HUDEP-2 (cell line): Measurements from ENCODE around the gene BHMT2.

ENCODE experiments used
- DNase-seq, 76 experiments: peaks; one replicate each; lab custom pipeline; 2025; ENCODE audit not compliant: unreplicated experiment in 76 of 76; lab: John Stamatoyannopoulos, UW

BHMT2 gene, protein sequence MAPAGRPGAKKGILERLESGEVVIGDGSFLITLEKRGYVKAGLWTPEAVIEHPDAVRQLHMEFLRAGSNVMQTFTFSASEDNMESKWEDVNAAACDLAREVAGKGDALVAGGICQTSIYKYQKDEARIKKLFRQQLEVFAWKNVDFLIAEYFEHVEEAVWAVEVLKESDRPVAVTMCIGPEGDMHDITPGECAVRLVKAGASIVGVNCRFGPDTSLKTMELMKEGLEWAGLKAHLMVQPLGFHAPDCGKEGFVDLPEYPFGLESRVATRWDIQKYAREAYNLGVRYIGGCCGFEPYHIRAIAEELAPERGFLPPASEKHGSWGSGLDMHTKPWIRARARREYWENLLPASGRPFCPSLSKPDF

DNA sequence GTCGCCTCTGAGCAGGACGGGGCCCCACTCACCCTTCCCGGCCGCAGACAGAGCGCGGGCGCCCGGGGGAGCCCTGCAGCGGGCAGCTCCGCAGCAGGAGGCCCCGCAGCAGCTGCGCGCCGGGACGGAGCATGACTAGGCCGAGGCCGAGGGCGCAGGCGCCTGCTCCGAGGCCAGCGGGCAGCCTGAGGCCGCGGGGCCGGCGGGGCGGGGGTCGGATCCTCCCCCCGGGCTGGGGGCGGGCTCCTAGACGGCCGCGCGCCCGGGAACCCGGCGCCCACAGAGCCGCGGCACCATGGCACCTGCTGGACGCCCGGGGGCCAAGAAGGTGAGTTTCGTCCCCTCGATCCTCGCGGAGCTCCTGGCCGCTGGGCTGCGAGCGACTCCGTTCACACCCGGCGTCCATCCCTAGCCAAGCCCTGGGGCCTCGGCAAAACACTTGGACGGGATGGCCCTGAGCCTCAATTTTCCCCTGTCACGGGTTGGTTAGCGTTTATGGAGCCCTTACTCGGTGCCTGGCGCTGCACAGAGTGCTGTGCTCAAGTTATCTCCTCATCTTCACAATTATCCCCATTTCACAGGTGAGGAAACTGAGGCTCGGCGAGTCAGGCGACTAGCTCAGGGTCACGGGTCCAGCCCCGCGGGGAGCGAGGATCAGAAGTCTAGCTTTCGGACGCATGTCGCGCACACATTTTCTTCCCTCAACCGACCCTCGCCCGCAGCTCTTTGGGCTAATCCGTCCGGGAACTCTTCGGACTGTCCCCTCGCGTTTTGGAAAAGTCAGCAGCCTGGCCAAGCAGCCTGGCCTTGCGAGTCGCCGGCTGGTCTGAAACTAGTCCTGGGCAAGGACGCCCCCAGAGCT is at the start of gene BHMT2, which contains the start of gene DMGDH:
BHMT2 (plus strand) TSS at position 280 of the 862 bp plus-strand sequence; CDS start at position 296, 16 bp downstream.
DMGDH (minus strand) TSS at position 187 of the 862 bp plus-strand sequence; CDS start at position 133, 54 bp downstream.
- DNase-seq = no peak

DNA sequence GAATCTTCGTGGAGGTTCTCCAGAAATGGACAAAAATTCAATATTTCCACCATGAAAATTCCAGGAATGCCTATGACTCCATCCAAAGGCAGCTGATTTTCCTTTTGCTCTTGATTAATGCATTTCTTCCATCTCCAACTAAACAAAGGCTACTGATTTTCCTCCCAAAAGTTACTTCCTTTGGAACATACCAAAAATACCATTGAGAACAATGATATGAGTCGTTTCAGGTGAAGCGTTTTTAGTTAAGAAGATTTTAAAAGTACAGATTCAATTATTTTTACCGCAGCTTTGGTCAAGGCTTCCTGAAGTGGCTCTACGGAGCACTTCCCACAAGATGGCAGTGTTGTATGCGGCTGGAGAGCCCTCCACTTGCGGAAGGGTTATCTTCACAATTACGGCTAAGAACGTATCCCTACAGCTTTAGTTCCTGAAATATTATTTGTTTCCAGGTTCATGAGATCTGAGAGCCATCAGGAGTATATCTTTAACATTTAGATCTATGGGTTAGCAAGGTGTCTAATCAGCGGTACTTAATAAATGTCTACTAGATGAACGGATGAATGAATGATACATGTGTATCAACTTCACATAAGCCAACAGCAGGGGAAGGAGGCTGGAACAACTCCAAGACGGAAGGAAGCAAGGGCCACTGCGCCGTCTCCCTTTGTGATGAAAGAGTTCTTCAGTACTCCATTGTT is 48.6 kb upstream of the BHMT2 start:
- peak in 36 of 76 experiments; percentile 1 to 51 (median 14) for DNase-seq

DNA sequence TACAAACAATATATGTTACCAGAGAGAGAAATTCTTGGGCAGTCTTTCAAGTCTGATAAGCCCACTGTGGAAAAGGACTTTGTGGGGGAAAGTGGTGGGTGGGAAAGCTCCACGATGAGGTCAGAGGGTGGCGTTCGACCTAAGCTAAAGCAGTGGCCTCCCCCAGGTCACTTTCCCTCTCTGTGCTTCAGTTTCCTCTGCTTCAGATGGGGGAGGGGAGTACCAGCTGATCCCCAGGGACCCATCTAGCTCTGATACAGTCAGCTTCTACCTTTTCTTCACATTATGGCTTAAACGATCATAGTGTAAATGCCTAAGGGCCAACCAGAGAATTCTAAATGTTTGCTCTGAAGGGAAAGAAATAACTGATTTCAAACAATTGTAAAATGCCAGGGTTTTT is 47.8 kb upstream of the BHMT2 start:
- no peak for DNase-seq

DNA sequence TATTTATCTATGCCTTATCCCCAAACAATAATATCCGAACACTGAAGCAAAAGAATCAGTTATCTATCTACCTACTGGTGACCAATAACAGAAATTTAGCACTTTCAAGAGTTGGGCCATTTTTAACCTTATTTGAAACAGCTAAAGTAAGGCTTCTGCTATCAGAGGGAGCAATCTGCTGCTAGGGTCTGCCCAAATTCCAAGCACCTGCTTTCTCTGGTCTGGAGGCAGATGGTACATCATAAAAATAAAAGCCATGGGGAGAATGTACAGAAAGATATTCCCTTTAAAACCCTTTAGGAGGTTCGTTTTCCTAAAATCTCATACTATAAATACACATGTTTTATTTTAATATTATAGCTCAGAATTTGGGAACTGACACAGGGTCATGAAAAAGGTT is 46.8 kb upstream of the BHMT2 start:
- no peak for DNase-seq

DNA sequence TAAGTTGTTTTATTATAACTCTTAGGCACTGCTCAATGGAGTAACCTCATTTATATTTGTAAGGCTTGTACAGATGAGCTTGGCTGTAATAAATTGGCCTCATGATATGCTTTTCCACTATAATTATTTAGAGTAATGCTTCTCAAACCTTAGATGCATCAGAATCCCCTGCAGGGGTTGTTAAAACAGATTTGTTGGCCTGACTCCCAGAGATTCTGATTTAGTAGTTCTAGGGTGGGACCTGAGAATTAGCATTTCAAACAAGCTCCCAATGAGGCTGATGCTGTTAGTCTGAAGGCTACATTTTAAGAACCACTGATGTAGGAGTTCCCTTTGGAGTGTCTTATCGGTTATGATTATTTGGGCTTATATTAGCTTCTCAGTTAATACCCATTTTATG is 46.2 kb upstream of the BHMT2 start:
- DNase-seq = no peak

DNA sequence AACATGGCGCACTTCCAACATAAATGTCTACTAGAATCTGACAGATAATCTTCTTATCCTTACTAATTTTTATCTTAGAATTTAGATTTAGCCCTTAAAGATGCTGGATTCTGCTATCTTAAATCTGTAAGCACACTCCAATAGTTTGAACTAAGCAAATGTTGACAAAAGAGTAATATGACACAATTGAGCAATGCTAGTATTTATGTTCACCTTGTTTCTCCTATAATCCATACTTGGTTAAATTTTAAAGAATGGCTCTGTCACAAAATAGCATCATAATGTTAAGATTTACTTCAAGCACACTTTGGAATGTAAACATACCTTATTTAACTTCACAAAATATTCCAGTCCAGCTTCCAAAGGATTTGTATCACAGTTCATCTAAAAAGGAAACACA is 45.6 kb upstream of the BHMT2 start:
- no peak for DNase-seq

DNA sequence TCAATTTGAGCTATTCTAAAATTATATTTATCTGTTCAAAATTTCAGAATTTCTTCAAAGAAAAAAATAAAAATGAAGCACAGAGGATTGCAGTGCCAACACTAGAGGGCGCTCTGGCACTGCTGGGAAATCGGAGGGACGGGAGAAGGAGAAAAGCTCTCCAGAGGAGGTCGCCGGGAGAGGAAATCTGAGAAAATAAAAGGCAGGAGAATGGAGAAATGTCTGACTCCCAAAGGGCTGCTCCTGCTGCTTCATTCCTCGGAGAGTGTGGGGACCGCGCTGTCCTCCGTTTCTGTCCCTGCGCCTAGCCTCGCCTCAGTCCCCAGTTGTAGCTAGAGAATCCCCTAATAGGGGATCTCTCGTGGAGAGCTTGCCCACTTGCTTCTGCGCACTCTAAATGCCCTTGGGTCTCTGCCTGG is 44.5 kb upstream of the BHMT2 start:
- DNase-seq = peak in 45 of 76 experiments; percentile 2 to 49 (median 20)

DNA sequence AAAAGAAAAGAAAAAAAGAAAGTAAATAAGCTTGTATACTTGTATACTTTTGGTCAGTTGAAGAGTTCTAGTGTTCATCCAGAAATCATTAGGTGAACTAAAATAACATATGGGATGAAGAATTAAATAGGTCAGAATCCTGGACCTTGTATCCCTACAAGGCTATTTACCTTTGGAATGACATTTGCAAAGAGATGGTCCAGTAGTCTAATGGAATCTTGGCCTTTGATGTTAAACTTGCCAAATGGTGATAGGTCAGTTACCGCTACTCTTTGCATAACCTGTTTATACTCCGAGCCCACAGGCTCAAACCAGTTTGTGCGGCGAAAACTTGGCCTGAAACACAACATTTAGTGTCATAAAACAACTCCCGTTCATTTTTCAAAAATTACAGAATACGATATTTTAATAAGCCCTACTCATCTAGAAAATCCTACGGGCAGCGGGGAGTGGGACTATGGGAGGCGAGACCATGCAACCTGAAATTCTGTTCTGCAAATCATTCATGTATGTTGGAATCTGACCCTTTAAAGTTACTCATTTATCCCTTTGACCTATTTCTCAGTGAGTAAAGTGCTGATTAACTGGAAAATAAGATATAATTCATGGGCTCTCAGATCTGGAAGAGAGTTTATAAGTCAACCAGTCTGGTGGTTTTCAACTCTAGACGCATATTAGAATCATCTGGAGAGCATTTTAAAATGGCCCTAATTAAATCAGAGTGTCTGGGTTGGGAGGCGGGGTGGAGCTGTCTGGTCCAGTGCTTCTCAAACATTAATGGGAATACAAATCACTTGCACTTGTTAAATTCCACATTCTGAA is 38.7 kb upstream of the BHMT2 start:
- DNase-seq = no peak

DNA sequence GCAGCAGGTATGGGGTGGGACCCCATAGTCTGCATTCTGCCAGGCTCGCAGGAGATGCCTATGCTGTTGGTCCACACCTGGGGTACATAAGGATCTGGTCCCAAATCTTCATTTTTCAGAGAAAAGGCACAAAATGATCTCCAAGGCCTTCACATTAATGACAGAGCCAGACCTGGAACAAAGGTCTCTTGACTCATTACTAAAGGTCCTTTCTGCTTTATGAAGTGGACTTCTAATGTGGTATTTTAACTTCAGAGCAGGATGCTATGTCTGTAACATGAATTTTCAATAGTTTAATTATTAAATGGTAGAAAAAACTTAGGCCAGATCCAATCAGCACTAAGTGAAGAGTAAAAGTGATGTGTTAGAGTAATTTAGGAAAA is 38.1 kb upstream of the BHMT2 start:
- DNase-seq = no peak

DNA sequence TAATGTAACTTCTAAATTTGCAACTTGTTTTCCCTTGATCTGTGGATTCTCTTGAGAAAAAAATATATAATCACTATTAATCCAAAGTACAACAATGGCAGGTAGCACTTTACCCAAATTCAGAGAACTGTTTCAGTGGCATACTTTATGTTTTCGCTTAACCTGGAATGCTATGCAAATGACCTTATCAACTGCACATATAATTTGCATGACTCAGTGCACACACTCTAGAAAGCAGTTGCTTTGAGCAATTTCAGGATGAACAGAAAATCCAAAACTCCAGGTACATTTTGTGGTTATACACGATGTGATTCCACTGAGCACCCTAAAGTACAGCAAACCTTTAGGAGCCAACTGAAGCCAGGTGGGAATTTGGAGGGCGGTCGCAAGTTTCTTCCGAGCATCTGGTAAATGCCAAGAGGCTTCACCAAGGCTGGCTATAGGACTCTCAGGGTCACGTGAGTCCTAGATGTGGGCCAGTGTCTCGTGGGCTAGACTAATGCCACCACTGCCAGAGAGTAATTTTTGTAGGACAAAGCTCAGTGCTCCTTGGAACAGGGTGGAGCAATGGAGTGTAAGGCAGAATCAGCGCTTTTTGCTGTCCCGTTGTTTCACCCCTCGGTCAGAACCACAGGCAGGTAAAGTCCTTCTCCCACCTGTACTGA is 37.4 kb upstream of the BHMT2 start:
- DNase-seq = no peak

DNA sequence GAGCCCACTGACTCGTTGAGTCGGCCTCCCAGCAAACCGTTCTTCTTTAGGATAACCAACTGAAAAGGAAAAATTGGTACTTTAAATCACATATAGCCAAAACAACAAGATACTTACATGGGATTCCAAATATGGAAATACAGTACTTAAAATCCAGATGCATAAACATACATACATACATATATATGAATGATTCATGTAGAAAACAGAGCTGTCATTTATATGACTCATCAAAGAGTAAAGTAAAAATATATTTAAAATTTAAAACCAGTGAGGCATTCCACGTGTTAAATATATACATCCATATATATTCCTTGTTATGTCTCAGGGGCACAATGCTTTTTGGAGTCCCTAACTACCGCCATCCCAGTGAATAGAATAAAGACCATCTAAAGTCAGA is 36.8 kb upstream of the BHMT2 start:
- DNase-seq = no peak

DNA sequence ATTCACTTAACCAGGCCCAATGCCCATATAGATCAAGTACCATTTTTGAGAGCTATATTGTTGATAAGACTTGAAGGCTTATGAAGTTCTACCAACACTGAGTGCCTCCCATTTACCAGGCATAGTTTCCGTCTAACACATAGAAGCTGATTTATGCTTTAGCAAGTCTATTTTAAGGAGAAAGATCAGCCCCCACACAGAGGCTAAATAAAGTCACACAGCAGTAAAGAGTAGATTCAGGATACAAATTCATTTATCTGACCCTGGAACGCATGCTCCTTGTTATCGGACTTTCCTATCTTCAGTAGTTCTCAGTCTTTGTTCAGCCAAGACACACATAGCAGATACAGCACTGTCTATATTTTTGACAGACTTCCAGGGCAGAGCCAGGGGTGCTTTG is 34.3 kb upstream of the BHMT2 start:
- no peak for DNase-seq

DNA sequence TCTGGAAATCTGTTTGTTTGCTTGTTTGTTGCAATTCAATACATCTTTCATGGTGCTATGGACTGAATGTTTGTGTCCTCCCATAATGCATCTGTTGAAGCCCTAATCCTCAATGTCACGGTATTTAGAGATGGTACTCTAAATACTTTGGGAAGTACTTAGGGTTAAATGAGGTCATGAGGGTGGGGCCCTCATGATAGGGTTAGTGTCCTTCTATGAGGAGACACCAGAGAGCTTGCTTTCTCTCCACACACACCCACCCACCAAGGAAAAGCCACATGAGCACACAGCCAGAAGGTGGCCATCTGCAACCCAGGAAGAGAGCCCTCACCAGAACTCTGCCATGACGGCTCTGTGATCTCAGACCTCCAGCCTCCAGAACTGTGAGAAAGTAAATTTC is 32.8 kb upstream of the BHMT2 start:
- DNase-seq = no peak

DNA sequence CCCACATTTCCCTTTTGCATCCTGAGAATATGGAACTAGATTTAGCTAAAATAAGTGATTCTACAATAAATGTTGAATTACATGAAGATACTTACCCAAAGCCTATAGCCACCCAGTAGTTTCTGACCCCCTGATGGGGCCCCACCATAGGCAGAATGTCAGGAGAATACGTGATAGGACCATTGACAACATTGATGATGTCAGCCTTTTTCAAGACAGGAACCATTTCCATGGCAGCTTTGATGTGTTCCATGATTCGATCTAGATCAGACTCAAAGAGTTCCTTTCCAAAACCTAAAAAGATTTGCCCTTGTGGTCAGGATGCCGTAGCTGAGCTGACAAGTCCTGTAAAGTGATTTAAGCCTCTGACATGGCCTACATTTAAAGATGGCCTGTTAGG is 27.4 kb upstream of the BHMT2 start:
- DNase-seq = no peak

DNA sequence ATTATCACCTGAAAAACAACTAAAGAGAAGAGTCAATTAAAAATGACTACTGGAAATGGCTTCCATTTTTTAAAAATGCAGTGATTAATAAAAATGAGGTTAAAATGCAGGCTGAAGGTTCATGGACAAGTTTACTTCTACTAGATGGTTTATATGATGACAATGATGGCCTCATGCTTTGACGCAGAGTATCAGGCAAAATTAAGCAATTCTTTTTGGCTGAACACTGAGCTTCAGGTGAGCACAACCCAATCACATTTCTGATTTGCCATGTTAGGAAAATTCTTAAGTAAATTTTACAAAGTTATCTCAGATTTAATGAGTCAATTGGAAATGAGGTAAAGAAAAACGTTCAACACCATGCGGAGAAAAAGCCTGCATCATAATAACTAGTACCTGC is 22.4 kb upstream of the BHMT2 start:
- DNase-seq = no peak

DNA sequence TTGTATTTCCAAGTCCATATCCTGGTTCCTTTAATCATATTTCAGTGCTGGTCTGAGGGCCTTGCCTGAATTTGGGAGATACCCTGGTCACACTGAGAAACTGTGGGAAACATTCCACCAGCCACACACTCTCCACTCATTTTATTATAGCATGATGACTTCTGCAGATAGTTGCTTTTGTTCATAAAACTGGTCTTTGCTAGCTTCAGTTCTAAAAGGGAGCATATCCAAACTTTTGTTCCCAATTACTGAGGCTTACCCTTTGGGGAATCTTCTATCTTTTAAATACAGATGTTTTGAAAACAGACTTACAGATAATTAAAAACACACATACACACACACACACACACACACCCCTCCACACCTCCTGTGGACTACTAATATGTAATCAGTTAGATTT is 21.1 kb upstream of the BHMT2 start:
- no peak for DNase-seq

DNA sequence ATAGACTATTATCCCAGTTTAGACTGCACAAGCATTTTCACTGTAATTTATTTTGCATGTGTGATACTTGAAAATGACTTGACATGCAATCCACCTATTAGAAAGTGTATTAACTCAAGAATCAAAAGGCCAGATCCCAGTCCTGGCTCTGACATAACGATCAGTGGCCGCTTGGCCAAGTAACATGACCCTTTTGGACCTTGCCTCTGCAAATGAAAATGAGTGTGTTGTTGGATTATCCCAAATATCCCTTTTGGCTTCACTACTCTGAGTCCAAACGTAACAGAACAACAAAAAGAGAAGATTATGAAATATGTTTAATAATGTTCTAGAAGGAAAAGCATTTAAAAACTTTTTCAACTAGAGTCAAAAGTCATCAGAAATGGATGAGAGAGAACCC is 19.1 kb upstream of the BHMT2 start:
- no peak for DNase-seq

DNA sequence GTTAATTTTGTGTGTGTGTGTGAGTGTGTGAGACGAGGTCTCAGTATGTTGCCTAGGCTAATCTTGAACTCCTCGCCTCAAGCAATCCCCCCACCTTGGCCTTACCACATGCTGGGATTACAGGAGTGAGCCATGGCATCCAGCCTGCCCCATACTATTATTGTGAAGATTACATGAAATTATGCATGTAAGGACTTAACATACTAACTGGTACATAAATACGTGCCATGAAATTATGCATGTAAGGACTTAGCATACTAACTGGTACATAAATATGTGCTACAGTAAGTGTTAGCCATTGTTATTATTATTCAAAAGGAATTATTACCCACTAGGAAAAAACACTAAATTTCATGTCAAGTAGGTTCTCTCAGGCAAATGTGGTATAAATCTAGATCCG is 16.2 kb upstream of the BHMT2 start:
- DNase-seq = no peak

DNA sequence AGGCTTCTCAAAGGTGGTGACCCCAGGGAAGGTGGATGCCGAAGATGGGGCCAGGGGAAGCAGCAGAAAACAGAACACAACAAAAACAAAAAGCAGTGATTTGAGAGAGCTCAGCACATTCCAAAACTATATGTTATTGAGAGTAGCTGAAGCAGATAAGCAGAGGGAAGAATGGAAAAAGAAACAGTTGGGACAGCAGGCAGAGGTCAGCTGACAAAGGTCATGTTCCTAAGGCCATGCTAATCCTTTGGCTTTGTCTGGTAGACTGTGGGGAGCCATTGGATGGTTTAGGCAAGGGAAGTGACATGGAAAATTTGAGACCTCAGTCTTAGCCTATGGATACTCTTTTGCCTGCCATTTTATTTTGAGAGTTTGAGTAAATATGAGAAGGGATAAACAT is 14.6 kb upstream of the BHMT2 start:
- DNase-seq = no peak

DNA sequence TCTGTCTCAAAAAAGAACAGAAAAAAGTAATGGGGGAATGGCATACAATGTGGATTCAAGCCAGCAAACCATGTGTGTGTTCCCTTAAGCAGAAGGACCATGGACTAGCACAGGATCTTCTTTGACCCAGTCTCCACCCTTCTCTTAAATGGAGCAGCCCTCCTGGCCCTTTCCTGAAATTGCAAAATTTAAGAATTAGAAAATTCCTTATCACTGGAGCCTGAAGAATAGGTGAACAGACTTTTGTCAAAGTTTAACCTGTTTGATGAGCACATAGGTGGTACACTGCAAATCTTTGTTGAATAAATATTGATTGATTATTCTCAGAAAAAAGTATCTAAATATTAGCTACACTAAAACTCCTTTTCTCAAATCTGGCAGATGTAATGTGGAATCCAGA is 12.7 kb upstream of the BHMT2 start:
- DNase-seq = no peak
